Endothelial cell of umbilical vein (primary cell): ENCODE measurements around the gene ETS1. TPM values are rescaled to one million over a fixed set of nuclear protein-coding genes. Genes with fewer than 3 reads are reported as not detected.

ENCODE experiments used
- BruUV-seq: library from RNA; stranded (reverse); fragments of 400-500 nt; replicated peaks from 2 replicates; lab custom pipeline; 2021; lab: Mats Ljungman, UMichigan
- CTCF ChIA-PET: fragments of 300-600, 350-600 bp; sonication (Branson Sonifier 250); formaldehyde crosslinking; loops from one replicate; lab custom pipeline; 2021; ENCODE audit warnings: antibody characterized with exemption, inconsistent platforms; lab: Charles Lee
- POLR2A ChIA-PET: fragments of 300-600, 350-600 bp; sonication (Branson Sonifier 250); formaldehyde crosslinking; loops from one replicate; lab custom pipeline; 2021; ENCODE audit warnings: antibody characterized with exemption, inconsistent platforms; lab: Charles Lee
- DNase-seq: peaks from one replicate; pipeline ENCODE4 v3.0.0-alpha.2; 2011; ENCODE audit warnings: low read depth, low spot score
- FAIRE-seq: peaks from 2 replicates; lab custom pipeline; 2011; peaks lifted over from hg19 to GRCh38; lab: Jason Lieb, UNC
- H2AFZ ChIP-seq: 2 replicates; pipeline ENCODE4 v1.6.0; 2012; ENCODE audit warnings: low read depth, low read length, control low read depth, inconsistent platforms
- H3K27ac ChIP-seq: 2 replicates; pipeline ENCODE4 v1.5.1; 2011; ENCODE audit warnings: low read depth, mild to moderate bottlenecking, control low read depth, low read length, moderate library complexity; ENCODE audit not compliant: insufficient read depth
- H3K27me3 ChIP-seq, 2 experiments: 2 replicates each; pipeline versions ENCODE4 v1.6.0 to v1.6.1; 2011; ENCODE audit warnings: low read length in 2 of 2, mixed read lengths in 1 of 2; ENCODE audit not compliant: control insufficient read depth in 2 of 2, insufficient read depth in 2 of 2
- H3K36me3 ChIP-seq, 2 experiments: 2 replicates in 1 of 2; 3 replicates in 1 of 2; pipeline ENCODE4 v1.5.1; 2011; ENCODE audit warnings: low read length in 2 of 2, mild to moderate bottlenecking in 1 of 2, moderate library complexity in 1 of 2; ENCODE audit not compliant: control insufficient read depth in 2 of 2, insufficient read depth in 2 of 2; ENCODE audit errors: extremely low read depth in 1 of 2
- H3K4me1 ChIP-seq: 3 replicates; pipeline ENCODE4 v1.5.1; 2011; ENCODE audit warnings: mild to moderate bottlenecking, low read length; ENCODE audit not compliant: control insufficient read depth, insufficient read depth; ENCODE audit errors: extremely low read depth
- H3K4me2 ChIP-seq: 2 replicates; pipeline ENCODE4 v1.6.1; 2011; ENCODE audit warnings: low read length, control low read depth, mixed read lengths; ENCODE audit not compliant: insufficient read depth
- H3K4me3 ChIP-seq, 3 experiments: fragments of 200-600 bp in 1 of 3; sonication (generic), shearing (Covaris generic) in 1 of 3; replicated peaks in 1 of 3; 2 replicates each; pipeline ENCODE4 v1.5.1; 2011 to 2016; ENCODE audit warnings: control low read depth in 3 of 3, low read length in 3 of 3, mild to moderate bottlenecking in 2 of 3, inconsistent platforms in 1 of 3, low read depth in 1 of 3, moderate library complexity in 1 of 3; ENCODE audit not compliant: insufficient read depth in 1 of 3
- H3K79me2 ChIP-seq: 2 replicates; pipeline ENCODE4 v1.6.0; 2012; ENCODE audit warnings: low read length, inconsistent platforms; ENCODE audit not compliant: control insufficient read depth, insufficient read depth
- H3K9ac ChIP-seq: replicated peaks from 2 replicates; pipeline ENCODE3; 2011; ENCODE audit warnings: low read length, control low read depth; ENCODE audit not compliant: insufficient read depth; ENCODE audit errors: extremely low read depth
- H3K9me1 ChIP-seq: replicated peaks from 3 replicates; pipeline ENCODE4 v1.6.0; 2011; ENCODE audit warnings: mild to moderate bottlenecking, low read length; ENCODE audit not compliant: control insufficient read depth, insufficient read depth; ENCODE audit errors: extremely low read depth
- H3K9me3 ChIP-seq: replicated peaks from 2 replicates; pipeline ENCODE4 v1.5.1; 2012; ENCODE audit warnings: low read length, inconsistent platforms; ENCODE audit not compliant: control insufficient read depth, insufficient read depth
- H4K20me1 ChIP-seq: replicated peaks from 2 replicates; pipeline ENCODE3; 2011; ENCODE audit warnings: mild to moderate bottlenecking, low read length; ENCODE audit not compliant: control insufficient read depth, insufficient read depth; ENCODE audit errors: extremely low read depth
- EZH2 ChIP-seq: IDR thresholded peaks from 2 replicates; pipeline ENCODE4 v1.6.1; 2012; ENCODE audit warnings: borderline replicate concordance, low read depth, mild to moderate bottlenecking, moderate library complexity, low read length, inconsistent platforms; ENCODE audit not compliant: severe bottlenecking
- FOS ChIP-seq: IDR thresholded peaks from 2 replicates; pipeline ENCODE4 v1.6.1; 2011; ENCODE audit warnings: mild to moderate bottlenecking, low read length, moderate library complexity, borderline replicate concordance; ENCODE audit not compliant: insufficient read depth
- GATA2 ChIP-seq: IDR thresholded peaks from 2 replicates; pipeline ENCODE4 v1.7.0; 2011; ENCODE audit warnings: low read depth, mild to moderate bottlenecking, moderate library complexity, mixed read lengths, low read length; ENCODE audit not compliant: insufficient read length, insufficient read depth
- JUN ChIP-seq: IDR thresholded peaks from 2 replicates; pipeline ENCODE4 v1.6.1; 2011; ENCODE audit warnings: borderline replicate concordance, low read depth; ENCODE audit not compliant: insufficient read length, insufficient read depth
- MYC ChIP-seq: IDR thresholded peaks from one replicate; pipeline ENCODE4 v1.6.1; 2011; ENCODE audit warnings: mild to moderate bottlenecking, low read depth, low read length
- POLR2A ChIP-seq: IDR thresholded peaks from 2 replicates; pipeline ENCODE4 v1.6.1; 2012; ENCODE audit warnings: low read depth, mild to moderate bottlenecking, control low read depth, low read length
- POLR2AphosphoS5 ChIP-seq: IDR thresholded peaks from 2 replicates; pipeline ENCODE4 v1.6.1; 2012; ENCODE audit warnings: low read depth, mild to moderate bottlenecking, control low read depth, low read length, moderate library complexity; ENCODE audit not compliant: insufficient read depth
- dilution Hi-C: fragments of 300-500 bp; cut with MboI; formaldehyde crosslinking; loops from one replicate; pipeline ENCODE4 v1.15.0; 2019; ENCODE audit warnings: low sequenced_read_pairs; ENCODE audit not compliant: extremely low pct_ligation_motif_present
- intact Hi-C: fragments of 100-400 bp; cut with micrococcal nuclease; formaldehyde crosslinking; loops from one replicate; pipeline ENCODE4 v1.10.0; 2022
- polyA plus RNA-seq, 4 experiments: library from polyadenylated mRNA; depleted of rRNA in 3 of 4; stranded (reverse) in 3 of 4; unstranded in 1 of 4; fragments of >200 nt; gene quantifications; 2 replicates each; pipeline versions ENCODE4 v1.2.1 to v1.2.3, GENCODE V29; 2011 to 2012; ENCODE audit warnings: missing spikeins in 1 of 4
- total RNA-seq: library from RNA; stranded (reverse); gene quantifications from 2 replicates; pipeline ENCODE4 v1.2.3, GENCODE V29; 2021
- TF ChIP-seq, protein P1 (sequence below), 2 donors: IDR thresholded peaks; 1 replicate in 1 of 2; 2 replicates in 1 of 2; pipeline ENCODE4 v1.5.1; 2011; ENCODE audit warnings: low read length in 2 of 2, mild to moderate bottlenecking in 2 of 2, moderate library complexity in 2 of 2, control low read depth in 1 of 2, inconsistent platforms in 1 of 2, low read depth in 1 of 2; ENCODE audit not compliant: insufficient read depth in 1 of 2; ENCODE audit errors: extremely low read depth in 1 of 2
- TF ChIP-seq, protein P2 (sequence below): IDR thresholded peaks from 2 replicates; pipeline ENCODE4 v1.6.1; 2011; ENCODE audit not compliant: insufficient read depth, insufficient read length

The ETS1 gene
- total and polyA plus RNA-seq, 2 donors (not counting 3 experiments of a cell fraction or from before 2014, with no cell fraction given): 34.2 to 115 TPM

DNA sequence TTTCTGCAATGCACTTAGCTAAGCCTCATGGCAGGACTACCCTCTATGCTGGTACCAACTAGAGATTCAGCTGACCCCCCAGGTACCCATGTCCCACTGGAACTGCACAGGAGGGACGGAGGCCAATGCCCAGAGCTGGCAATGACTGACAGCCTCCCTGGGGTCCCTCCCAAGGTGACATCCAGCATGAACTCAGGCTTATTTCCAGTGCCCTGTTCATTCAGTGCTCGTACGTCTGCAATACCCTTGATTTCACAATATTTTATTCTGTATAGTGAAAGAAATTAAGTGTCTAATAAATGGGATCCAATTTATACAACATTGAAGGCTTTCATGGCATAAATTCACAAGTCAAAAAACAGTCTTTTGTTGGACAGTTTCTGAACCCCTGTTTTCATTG lies 20.2 kb downstream of the ETS1 start:
- ChIA-PET POLR2A (no interaction called here), CTCF (no interaction called here)
- Histone ChIP-seq H3K27ac (no peak overlapping the region), H3K9ac (no peak overlapping the region), H3K79me2 (no peaks in the 10 kb centered on the region), H3K9me3 (no peaks in the 10 kb centered on the region), H3K9me1 (no peaks in the 10 kb centered on the region), H3K4me3 (no peak overlapping the region), H3K4me1 (no peaks in the 10 kb centered on the region), H4K20me1 (no peaks in the 10 kb centered on the region), H2AFZ (no peak overlapping the region), H3K36me3 (no peaks in the 10 kb centered on the region), H3K27me3 (no peaks in the 10 kb centered on the region), H3K4me2 (no peak overlapping the region)
- FAIRE-seq: no peak
- dilution Hi-C loops (no loop called here), intact Hi-C loops (no loop called here)
- TF ChIP-seq GATA2 (no peak), POLR2AphosphoS5 (no peak), MYC (no peak), POLR2A (no peak), JUN (no peak), EZH2 (no peak), FOS (no peak)
- TF ChIP-seq, protein P1, sequence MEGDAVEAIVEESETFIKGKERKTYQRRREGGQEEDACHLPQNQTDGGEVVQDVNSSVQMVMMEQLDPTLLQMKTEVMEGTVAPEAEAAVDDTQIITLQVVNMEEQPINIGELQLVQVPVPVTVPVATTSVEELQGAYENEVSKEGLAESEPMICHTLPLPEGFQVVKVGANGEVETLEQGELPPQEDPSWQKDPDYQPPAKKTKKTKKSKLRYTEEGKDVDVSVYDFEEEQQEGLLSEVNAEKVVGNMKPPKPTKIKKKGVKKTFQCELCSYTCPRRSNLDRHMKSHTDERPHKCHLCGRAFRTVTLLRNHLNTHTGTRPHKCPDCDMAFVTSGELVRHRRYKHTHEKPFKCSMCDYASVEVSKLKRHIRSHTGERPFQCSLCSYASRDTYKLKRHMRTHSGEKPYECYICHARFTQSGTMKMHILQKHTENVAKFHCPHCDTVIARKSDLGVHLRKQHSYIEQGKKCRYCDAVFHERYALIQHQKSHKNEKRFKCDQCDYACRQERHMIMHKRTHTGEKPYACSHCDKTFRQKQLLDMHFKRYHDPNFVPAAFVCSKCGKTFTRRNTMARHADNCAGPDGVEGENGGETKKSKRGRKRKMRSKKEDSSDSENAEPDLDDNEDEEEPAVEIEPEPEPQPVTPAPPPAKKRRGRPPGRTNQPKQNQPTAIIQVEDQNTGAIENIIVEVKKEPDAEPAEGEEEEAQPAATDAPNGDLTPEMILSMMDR (IDR thresholded peaks at IDR 0.05; ENCODE audit: extremely low read depth in 1 of 2, insufficient read depth in 1 of 2, low read depth in 1 of 2, low read length in 2 of 2): no peak
- TF ChIP-seq, protein P2, sequence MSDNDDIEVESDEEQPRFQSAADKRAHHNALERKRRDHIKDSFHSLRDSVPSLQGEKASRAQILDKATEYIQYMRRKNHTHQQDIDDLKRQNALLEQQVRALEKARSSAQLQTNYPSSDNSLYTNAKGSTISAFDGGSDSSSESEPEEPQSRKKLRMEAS: no peak
- DNase-seq: no peak
- BruUV-seq: no TSS peak
